HL-60 (cell line): ENCODE measurements around the gene PRDX2.
"Not testable (repeated sequence)": the region's sequence is repeated elsewhere in the genome, so short reads cannot be mapped to it uniquely, and the experiment has no call there.

Source experiments
- DNase-seq, 2 experiments: peaks; one replicate each; pipeline ENCODE4 v3.0.0-alpha.2; 2010 to 2020; ENCODE audit warnings: low read depth in 1 of 2, low spot score in 1 of 2
- H3K27ac ChIP-seq: fragments of 250-450 bp; sonication (Bioruptor Pico); replicated peaks from 2 replicates; pipeline ENCODE4 v1.5.1; 2020; ENCODE audit warnings: mild to moderate bottlenecking, moderate library complexity
- H3K27me3 ChIP-seq: fragments of 250-450 bp; sonication (Bioruptor Pico); 2 replicates; pipeline ENCODE4 v1.5.1; 2021; ENCODE audit warnings: mild to moderate bottlenecking, moderate library complexity; ENCODE audit not compliant: insufficient read depth, poor library complexity, severe bottlenecking
- H3K4me3 ChIP-seq: replicated peaks from 2 replicates; pipeline ENCODE4 v1.5.1; 2011; ENCODE audit warnings: mild to moderate bottlenecking, control low read depth, low read length; ENCODE audit not compliant: insufficient read depth
- GABPA ChIP-seq: IDR thresholded peaks from 2 replicates; pipeline ENCODE4 v1.6.1; 2012; ENCODE audit warnings: low read depth
- POLR2AphosphoS5 ChIP-seq: IDR thresholded peaks from 2 replicates; pipeline ENCODE4 v1.6.1; 2012; ENCODE audit warnings: low read depth
- SPI1 ChIP-seq: IDR thresholded peaks from 2 replicates; pipeline ENCODE4 v1.6.1; 2012; ENCODE audit warnings: low read depth, mild to moderate bottlenecking, borderline replicate concordance
- TF ChIP-seq, protein P1 (sequence below): IDR thresholded peaks from one replicate; pipeline ENCODE4 v1.5.1; 2011; ENCODE audit warnings: low read length, control low read depth, inconsistent platforms; ENCODE audit not compliant: insufficient read depth
- TF ChIP-seq, protein P2 (sequence below): IDR thresholded peaks from 2 replicates; pipeline ENCODE4 v1.6.1; 2012; ENCODE audit warnings: low read depth; ENCODE audit not compliant: insufficient replicate concordance

The PRDX2 gene

GRCh38 chr19:12833418-12833737 lies 31.8 kb upstream of the PRDX2 start:
- no peak overlapping the region for H3K27ac ChIP-seq
- peaks cover 62% of the 10 kb centered on the region for H3K27me3 ChIP-seq
- no peak overlapping the region for H3K4me3 ChIP-seq
- TF ChIP-seq, protein P1, sequence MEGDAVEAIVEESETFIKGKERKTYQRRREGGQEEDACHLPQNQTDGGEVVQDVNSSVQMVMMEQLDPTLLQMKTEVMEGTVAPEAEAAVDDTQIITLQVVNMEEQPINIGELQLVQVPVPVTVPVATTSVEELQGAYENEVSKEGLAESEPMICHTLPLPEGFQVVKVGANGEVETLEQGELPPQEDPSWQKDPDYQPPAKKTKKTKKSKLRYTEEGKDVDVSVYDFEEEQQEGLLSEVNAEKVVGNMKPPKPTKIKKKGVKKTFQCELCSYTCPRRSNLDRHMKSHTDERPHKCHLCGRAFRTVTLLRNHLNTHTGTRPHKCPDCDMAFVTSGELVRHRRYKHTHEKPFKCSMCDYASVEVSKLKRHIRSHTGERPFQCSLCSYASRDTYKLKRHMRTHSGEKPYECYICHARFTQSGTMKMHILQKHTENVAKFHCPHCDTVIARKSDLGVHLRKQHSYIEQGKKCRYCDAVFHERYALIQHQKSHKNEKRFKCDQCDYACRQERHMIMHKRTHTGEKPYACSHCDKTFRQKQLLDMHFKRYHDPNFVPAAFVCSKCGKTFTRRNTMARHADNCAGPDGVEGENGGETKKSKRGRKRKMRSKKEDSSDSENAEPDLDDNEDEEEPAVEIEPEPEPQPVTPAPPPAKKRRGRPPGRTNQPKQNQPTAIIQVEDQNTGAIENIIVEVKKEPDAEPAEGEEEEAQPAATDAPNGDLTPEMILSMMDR: no peak
- TF ChIP-seq POLR2AphosphoS5: no peak
- no peak for TF ChIP-seq SPI1
- no peak for TF ChIP-seq GABPA
- TF ChIP-seq, protein P2, sequence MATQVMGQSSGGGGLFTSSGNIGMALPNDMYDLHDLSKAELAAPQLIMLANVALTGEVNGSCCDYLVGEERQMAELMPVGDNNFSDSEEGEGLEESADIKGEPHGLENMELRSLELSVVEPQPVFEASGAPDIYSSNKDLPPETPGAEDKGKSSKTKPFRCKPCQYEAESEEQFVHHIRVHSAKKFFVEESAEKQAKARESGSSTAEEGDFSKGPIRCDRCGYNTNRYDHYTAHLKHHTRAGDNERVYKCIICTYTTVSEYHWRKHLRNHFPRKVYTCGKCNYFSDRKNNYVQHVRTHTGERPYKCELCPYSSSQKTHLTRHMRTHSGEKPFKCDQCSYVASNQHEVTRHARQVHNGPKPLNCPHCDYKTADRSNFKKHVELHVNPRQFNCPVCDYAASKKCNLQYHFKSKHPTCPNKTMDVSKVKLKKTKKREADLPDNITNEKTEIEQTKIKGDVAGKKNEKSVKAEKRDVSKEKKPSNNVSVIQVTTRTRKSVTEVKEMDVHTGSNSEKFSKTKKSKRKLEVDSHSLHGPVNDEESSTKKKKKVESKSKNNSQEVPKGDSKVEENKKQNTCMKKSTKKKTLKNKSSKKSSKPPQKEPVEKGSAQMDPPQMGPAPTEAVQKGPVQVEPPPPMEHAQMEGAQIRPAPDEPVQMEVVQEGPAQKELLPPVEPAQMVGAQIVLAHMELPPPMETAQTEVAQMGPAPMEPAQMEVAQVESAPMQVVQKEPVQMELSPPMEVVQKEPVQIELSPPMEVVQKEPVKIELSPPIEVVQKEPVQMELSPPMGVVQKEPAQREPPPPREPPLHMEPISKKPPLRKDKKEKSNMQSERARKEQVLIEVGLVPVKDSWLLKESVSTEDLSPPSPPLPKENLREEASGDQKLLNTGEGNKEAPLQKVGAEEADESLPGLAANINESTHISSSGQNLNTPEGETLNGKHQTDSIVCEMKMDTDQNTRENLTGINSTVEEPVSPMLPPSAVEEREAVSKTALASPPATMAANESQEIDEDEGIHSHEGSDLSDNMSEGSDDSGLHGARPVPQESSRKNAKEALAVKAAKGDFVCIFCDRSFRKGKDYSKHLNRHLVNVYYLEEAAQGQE: no peak
- DNase-seq: no peak

- Histone ChIP-seq H3K4me3 (no peak overlapping the region), H3K27me3 (peaks cover 18% of the 10 kb centered on the region), H3K27ac (no peak overlapping the region)
- no peak for TF ChIP-seq SPI1
- TF ChIP-seq GABPA: no peak
- TF ChIP-seq, protein P1: no peak
- TF ChIP-seq POLR2AphosphoS5: no peak
- TF ChIP-seq, protein P2: no peak
- peak in 1 of 2 experiments; percentile 27 for DNase-seq
Measured at GRCh38 chr19:12828494-12828893, 26.9 kb upstream of the PRDX2 start.

- Histone ChIP-seq H3K27ac (no peak overlapping the region), H3K27me3 (peaks cover 8% of the 10 kb centered on the region), H3K4me3 (no peak overlapping the region)
- TF ChIP-seq POLR2AphosphoS5: no peak
- no peak for DNase-seq
Measured at GRCh38 chr19:12825254-12826131, 23.9 kb upstream of the PRDX2 start.

GRCh38 chr19:12821761-12822160 lies 20.2 kb upstream of the PRDX2 start:
- Histone ChIP-seq H3K27ac (no peak overlapping the region), H3K27me3 (no peaks in the 10 kb centered on the region), H3K4me3 (no peak overlapping the region)
- no peak for DNase-seq
- TF ChIP-seq, protein P2: no peak
- TF ChIP-seq SPI1 (no peak), GABPA (no peak), POLR2AphosphoS5 (no peak)
- TF ChIP-seq, protein P1: no peak

DNA sequence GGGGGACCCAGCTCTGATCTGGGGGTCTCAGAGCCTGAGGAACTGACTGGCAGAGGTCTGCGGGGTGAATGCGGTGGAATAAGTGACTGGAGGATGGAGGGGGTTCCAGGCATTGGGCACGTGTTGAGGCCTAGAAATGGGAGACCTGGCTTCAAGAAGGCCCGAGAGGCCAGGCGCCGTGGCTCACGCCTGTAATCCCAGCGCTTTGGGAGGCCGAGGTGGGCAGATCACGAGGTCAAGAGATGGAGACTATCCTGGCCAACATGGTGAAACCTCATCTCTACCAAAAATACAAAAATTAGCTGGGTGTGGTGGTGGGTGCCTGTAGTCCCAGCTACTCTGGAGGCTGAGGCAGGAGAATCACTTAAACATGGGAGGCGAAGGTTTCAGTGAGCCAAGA lies 16.2 kb upstream of the PRDX2 start:
- H3K27ac ChIP-seq, H3K4me3 ChIP-seq, DNase-seq, H3K27me3 ChIP-seq: not testable (repeated sequence)

GRCh38 chr19:12817188-12817587 lies 15.6 kb upstream of the PRDX2 start:
- H3K27ac ChIP-seq, H3K27me3 ChIP-seq: not testable (repeated sequence)

More at GRCh38 chr19:12817188-12817587, 15.6 kb upstream of the PRDX2 start:
- DNase-seq, H3K4me3 ChIP-seq: not testable (repeated sequence)
